A172 (cell line): Measurements from ENCODE around the gene SLC17A7. TPM values are rescaled to one million over a fixed set of nuclear protein-coding genes. Genes with fewer than 3 reads are reported as not detected.
A peak's percentile ranks its signal among the peaks of the same experiment; 100 is the strongest.

Experiments
- DNase-seq: peaks from one replicate; pipeline ENCODE4 v3.0.0-alpha.2; 2015; ENCODE audit warnings: low spot score
- total RNA-seq: library from RNA; depleted of rRNA; stranded (reverse); fragments of >200 nt; shearing (Covaris generic); gene quantifications from 2 replicates; pipeline ENCODE4 v1.2.3, GENCODE V29; 2014

SLC17A7 gene
- total RNA-seq, 1 experiment from 2014 or later, result not detected

DNA sequence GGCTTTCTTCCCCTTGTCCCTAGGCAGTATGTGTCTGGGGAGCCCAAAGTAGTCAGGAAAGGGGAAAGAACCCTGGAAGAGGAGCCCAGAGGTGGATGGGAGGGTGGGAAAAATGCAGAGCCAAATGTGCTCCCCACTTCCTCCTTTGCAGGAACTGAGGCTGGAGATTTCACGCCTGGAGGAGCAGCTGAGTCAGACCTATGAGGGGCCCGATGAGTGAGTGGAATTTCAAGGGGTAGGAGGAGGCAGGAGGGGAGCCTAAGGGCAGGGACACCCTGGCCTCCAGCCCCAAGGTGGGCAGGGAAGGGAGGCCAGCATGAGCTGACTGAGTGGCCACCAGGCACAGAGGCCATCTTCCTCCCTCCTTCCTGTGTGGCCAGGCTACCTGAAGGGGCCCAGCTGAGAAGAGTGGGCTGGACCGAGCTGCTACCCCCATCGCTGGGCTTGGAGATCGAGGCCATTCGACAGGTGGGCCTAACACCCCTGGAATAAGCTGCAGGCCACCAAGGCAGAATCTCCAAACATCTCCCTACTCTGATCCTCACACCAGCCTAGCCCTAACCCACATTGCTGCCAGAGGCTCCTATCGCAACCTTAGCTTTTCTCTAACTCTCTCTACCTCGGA, 32.4 kb downstream of the SLC17A7 start:
- no peak for DNase-seq

- no peak for DNase-seq
Measured at GRCh38 chr19:49407482-49408015, 33.8 kb downstream of the SLC17A7 start.

DNA sequence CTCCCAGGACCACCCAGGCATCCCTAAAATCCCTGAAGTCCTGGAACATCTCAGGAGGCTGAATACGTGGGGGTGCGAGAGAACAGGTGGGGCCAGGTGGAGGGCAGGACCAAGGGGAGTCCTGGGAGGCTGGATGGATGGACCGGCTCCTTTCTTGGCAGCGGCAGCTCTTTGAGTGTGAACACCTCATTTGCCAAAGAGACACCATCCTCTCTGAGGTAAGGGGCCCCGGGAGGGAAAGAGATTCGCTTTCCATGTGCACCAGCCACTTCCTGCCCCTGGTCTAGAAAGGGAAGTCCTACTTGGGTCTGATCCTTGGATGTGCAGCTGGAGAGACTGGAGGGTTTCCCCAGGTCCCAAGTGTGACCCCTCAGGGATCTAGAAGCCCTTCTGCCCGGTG, 34.2 kb downstream of the SLC17A7 start:
- no peak for DNase-seq

DNA sequence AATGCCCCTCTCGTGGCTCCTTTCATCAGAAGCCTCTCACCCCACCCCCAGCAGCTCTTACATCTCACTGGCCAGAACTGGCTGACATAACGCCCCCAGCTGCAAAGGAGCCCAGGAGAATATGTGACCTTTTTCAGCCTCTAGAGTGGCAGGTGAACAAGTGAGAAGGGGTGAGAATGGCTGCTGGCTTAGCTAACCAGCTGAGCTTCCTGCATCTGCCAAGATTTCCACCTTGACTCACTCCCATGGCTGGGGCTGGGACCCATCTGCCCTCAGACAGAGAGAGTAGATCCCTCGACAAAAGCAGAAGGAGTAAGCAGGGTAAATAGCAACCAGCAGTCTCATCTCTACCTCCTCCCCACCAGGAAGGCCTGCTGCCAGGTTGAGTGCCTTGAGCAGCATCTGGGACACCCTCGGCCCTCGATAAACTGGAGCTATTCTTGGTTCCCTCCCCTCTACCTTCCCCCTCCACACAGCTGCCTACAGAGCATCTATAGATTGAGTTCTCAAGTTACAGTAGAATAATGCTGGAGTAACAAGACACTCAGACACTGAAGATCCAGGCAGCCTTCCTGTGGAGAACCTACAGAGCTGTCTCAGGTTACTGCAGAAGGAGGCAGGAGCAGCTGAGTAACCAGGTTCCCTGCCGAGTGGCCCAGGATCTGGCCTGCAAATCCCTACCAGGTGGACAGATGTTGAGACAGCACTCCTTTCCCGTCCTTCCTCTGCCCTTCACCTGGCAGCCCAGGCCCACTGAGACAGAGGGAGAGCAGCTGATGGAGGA, 37.7 kb downstream of the SLC17A7 start:
- no peak for DNase-seq

GRCh38 chr19:49400029-49400428, 41.3 kb downstream of the SLC17A7 start:
- no peak for DNase-seq

DNA sequence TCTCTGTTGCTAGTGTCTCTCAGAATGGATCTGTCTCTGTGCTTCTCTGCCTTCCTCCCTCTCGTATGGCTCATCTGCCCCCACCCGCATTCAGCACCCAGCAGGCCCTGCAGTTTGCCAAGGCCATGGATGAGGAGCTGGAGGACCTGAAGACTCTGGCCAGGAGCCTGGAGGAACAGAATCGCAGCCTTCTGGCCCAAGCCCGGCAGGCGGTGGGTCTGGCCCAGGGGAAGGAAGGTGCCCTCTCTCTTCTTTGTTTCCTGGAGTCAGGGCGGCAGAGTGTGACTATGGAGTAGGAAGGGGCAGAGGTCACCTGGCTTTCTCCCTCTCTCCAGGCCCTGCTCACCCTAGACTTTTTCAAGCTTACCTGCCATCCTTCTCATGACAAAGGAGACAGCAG, 42.4 kb downstream of the SLC17A7 start:
- no peak for DNase-seq

DNA sequence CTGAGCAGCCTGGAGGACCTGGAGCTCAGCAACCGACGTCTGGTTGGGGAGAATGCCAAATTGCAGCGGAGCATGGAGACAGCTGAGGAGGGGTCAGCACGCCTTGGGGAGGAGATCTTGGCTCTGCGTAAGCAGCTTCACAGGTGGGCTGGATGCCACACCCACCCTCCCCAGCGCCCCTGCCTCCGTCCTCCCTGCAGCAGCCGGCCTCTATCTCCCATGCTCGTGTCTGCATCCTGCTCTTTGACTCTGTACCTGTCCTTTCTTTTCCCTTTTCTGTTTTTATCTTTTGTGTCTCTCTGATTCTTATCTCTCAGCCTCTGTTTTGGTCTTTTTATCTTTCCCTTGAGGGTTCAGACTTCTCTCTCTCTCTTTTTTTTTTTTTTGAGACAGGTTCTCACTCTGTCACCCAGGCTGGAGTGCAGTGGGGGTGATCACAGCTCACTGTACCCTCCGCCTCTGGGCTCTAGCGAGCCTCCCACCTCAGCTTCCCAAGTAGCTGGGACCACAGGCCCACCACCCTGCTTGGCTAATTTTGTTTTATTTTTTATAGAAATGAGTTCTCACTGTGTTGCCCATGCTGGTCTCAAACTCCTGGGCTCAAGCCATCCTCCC, 43.2 kb downstream of the SLC17A7 start:
- DNase-seq, result no peak

DNA sequence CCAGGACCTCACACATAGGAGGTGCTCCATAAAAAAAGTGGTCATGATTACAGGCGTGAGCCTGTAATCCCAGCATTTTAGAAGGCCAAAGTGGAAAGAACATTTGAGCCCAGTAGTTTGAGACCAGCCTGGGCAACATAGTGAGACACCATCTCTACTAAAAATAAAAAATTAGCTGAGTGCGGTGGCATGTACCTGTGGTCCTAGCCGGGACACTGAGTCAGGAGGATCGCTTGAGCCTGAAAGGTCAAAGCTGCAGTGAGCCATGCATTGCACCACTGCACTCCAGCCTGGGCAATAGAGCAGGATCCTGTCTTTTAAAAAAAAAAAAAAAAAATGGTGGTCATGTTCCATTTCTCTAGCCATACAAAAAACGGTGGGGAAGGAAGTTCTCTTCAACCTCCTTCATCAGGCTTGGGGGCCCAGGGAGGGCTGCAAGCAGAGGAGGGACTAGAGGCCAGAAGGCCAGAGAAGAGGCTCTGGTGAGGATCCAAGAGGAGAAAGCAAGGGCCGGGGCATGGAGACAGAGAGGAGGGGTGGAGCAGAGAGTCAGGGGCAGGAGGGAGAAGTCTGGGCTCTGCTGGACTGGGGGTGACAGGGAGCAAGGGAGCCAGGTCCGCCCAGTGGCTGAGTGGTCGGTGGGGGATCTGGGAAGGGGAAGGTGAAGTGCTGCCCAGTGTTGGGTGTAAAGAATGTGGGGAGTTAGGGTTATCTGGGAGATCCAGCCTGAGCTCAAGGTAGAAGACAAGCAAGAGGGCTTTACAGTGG, 44.4 kb downstream of the SLC17A7 start:
- no peak for DNase-seq

DNA sequence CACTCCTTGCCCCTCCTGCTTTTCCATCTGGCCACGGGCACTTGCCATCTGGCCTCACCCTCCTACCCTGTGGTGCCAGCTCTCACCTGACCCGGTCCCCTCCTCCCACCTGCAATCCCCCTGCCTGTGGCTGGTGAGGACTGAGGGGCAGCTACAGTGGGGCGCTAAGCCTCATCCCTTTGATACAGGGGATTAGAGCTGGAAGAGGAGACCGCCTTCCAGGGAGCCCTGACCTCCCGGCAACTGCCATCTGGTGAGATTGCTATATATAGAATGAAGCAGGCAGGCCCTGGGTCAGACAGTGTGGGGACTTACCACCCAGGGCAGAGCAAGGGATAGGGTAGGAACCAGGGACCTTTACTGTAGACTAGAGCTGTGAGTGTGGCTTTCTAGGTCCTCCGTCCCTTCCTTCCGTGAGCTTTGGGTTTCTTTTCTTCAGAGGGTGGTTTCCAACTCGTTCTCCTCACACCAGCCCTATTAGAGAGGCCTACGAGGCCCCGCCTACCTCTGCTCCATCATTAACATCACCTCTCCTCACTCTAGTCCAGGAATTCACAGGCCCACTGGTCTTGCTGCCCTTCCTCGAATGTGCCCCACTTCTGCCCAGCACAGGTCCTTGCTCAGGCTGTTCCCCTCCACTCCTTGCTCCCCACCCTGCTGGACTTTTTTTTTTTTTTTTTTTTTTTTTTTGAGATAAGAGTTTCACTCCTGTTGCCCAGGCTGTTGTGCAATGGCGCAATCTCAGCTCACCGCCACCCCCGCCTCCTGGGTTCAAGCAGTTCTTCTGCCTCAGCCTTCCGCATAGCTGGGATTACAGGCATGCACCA, 45.5 kb downstream of the SLC17A7 start:
- DNase-seq, result no peak

GRCh38 chr19:49393881-49394280, 47.4 kb downstream of the SLC17A7 start:
- DNase-seq, result no peak

DNA sequence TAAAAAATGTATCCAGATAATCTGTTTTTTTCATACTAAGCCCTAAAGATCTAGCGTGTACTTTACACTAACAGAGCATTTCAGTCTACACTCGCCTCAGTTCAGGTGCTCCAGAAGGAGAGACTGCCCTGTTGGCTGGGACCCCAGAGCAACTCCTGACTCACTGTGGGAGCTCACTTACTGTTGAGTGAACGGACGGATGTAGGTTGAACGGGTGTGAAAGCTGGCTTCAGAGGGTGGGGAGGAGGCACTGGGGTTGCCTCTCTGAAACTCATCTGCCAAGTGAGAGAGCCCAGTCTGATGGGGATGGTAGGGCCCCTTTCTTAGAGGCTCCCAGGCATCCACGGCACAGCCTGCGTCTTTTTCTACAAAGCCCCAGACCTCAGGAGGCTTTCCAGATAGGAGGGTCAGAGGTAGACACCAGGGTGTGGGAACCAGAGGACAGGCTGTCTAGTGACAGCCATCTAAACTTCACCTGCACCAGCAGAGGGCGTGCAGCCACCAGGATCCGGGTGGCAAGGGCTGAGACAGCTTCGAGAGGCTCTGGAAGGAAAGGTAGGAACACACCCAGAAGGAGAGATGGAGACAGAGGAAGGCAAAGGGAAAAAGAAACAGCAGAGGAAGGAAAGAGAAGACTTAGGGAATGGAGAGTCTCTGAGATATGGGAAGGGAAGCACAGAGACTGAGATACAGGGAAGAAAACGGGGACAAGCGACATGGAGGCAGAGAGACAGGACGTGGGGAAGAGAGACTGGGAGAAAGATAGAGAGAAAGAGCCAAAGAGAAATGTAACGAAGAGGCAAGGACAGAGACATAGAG, 49.5 kb downstream of the SLC17A7 start:
- DNase-seq, result peak; percentile 78

DNA sequence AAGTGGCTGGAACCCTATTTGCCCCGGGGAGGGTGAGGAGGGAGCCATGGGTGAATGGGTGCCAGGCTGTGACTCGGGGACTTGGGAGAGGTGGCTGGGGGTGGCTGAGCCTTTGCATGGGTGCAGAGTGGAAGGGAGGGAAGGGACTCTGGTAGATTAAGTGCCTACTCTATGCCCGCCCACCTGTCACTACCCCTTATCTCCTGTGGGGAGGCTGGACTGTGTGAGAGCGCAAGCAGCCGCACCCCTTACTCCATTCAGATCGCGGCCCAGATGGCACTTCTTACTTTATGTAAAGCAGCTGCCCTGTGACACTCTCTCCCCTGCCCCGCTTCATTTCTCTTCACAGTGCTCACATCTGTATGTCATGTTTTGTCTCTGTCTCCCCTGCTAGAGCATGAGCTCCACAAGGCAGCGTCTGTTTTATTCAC, 50.4 kb downstream of the SLC17A7 start:
- no peak for DNase-seq

DNA sequence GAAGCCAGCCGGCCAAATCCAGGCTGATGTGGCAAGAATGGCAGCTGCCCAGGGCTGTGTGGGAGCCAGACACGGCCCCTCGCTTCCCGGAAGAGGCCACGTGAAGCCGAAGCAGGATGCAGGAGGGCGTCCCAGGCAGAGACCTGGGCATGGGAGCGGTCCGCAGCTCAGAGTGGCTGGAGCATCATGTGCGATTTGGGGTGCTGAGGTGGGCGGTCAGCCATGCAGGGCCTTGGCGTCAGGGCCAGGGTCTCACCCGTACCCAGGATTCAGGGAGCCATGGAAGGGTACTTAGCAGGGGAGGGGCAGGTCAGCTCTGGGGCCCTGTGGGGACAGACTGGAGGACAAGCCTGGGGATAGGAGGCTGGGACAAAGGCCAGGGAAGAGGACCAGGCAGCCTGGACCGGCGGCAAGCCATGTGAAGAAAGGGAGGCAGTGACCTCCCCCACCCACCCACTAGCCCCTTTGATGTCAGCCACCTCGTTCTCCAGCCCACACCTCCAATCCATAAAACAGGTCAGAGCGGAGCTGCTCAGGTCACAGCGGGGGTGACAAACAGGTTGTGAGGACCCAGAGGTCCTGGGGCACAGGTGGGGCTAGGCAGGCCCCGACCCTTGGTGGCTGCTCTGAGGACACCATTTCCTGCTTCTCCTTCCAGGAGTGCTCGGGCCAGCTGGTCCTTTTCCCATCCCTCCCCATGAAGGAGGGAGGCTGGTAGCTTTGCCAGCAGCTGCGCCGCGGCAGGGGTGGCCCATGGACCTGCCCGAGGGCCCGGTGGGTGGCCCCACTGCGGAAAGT, 51.0 kb downstream of the SLC17A7 start:
- DNase-seq, result no peak

DNA sequence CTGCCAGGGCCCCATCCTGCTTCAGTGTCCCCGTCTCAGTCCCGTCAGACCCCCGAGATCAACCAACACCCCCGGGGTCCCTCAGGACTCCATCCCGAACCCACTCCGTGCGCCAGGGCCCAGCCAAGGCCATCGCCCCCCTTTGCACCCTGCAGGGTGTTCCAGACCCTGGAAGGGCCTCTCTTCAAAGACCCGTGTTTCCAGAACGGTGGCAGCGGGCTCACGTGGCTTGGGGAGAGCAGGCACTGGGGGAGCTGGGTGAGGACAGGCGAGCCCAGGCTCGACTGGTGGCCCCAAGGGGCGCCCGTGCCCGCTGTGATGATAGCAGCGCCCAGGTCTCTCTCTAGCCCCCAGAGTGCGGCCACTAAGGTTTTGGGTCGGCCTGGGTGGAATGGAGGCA, 51.9 kb downstream of the SLC17A7 start:
- DNase-seq, result no peak

DNA sequence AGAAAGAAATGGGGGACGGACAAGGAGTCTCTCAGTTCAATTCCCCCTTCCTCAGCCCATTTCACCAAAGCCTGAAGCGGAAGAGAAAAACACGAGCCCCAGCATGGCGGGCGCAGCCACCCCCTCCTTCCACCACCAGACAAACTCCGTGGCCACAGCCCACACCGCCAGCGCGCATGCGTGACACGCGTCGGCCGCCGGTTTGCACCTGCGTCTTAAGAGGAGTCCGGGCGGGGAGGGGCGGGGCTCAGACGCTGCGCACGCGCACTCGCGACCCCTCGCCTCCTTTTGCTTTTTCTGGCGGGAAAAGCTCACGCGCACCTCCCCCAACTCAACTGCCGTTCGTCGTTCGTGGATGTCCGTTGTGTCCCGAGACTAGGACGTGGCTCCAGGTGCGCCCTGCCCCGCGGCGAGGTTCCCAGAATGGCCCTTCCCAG, 53.4 kb downstream of the SLC17A7 start, which contains the start of gene KASH5:
KASH5 (plus strand) TSS at position 314 of the 437 bp plus-strand sequence. CDS start 2,635 bp downstream, outside the sequence.
- DNase-seq, result no peak

DNA sequence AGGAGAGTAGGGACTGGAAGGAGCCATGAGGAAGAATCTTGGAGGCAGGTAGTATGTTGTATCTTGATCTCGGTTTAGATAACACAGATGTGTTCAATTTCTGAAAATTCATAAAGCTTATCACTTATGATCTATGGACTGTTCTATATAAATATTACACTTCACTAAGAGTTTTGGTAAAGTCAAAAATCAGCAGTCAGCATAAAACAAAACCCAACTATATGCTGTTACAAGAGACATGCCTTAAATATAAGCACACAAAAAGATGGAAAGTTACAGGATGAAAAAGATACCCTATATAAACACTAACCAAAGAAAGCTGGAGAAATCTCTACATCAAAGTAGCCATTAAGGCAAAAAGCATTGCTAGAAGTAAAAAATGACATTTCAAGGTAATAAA, 57.7 kb downstream of the SLC17A7 start:
- DNase-seq, result no peak

GRCh38 chr19:49382639-49383038, 58.7 kb downstream of the SLC17A7 start:
- DNase-seq, result no peak

DNA sequence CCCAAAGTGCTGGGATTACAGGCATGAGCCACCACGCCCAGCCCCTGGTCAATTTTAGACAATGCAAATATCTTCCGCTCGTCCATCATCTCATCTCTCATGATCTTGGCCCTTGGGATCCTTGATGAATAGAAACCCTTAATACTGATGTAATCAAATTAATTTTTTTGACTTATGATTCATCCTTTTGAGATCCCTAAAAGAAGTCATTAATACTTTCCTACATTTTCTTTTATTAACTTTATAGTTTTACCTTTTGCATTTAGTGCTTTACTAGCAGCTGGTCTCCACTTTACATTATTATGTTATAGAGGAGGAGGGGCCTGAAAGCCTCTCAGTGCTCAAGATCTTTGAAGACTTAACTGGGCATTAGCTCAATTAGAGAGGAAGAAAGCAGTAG, 60.9 kb downstream of the SLC17A7 start:
- DNase-seq, result no peak
